Measurements from ENCODE around the gene TMEM263. TPM values are rescaled to one million over a fixed set of nuclear protein-coding genes. Genes with fewer than 3 reads are reported as not detected.

Gene TMEM263
- total and polyA plus RNA-seq, 9 of the 15 experiments (the other 6 are each of a cell fraction or from before 2014, with no cell fraction given), result 12.6 to 36.7 (median 24.4) TPM

- TF ChIP-seq FOXP4 (CRISPR knock-in tag; IDR thresholded peaks at IDR 0.05; ENCODE audit: borderline replicate concordance) (no peak), NEUROD1 (IDR thresholded peaks at IDR 0.05; ENCODE audit: borderline replicate concordance, low read depth, low read length, partially characterized antibody) (no peak), NFE2 (IDR thresholded peaks at IDR 0.05; ENCODE audit: low read depth) (no peak), ZBTB1 (CRISPR knock-in tag; IDR thresholded peaks at IDR 0.05; ENCODE audit: borderline replicate concordance, low read depth) (peak; percentile 63; the same call in 1 of the 2 replicates), ETV6 (IDR thresholded peaks at IDR 0.05; ENCODE audit: borderline replicate concordance in 1 of 2, low read depth in 2 of 2, low read length in 1 of 2) (no peak), ETV6 (CRISPR knock-in tag; IDR thresholded peaks at IDR 0.05; ENCODE audit: borderline replicate concordance) (no peak), ESRRA (IDR thresholded peaks at IDR 0.05; ENCODE audit: borderline replicate concordance, low read depth) (peak; percentile 37; the same call in 1 of the 2 replicates), CREBBP (IDR thresholded peaks at IDR 0.05; ENCODE audit: low read depth, low read length) (no peak), SETDB1 (IDR thresholded peaks at IDR 0.05; ENCODE audit: low read length) (no peak), KAT7 (CRISPR knock-in tag; IDR thresholded peaks at IDR 0.05; ENCODE audit: borderline replicate concordance) (no peak), GABPA (tag; conservative IDR thresholded peaks at IDR 0.05; ENCODE audit: low read depth) (no peak), RBM34 (IDR thresholded peaks at IDR 0.05; ENCODE audit: borderline replicate concordance, insufficient read depth, low read length) (no peak), TEAD2 (tag; IDR thresholded peaks at IDR 0.05) (no peak), ZNF696 (CRISPR knock-in tag; conservative IDR thresholded peaks at IDR 0.05) (no peak), DDX20 (tag; IDR thresholded peaks at IDR 0.05; ENCODE audit: low read depth) (no peak), HMGN3 (IDR thresholded peaks at IDR 0.05; ENCODE audit: borderline replicate concordance, extremely low read depth, insufficient read length, low read depth, low read length) (peak; percentile 66), ASH1L (IDR thresholded peaks at IDR 0.05; ENCODE audit: borderline replicate concordance, low read depth, partially characterized antibody) (no peak)
- TF ChIP-seq, protein P1, sequence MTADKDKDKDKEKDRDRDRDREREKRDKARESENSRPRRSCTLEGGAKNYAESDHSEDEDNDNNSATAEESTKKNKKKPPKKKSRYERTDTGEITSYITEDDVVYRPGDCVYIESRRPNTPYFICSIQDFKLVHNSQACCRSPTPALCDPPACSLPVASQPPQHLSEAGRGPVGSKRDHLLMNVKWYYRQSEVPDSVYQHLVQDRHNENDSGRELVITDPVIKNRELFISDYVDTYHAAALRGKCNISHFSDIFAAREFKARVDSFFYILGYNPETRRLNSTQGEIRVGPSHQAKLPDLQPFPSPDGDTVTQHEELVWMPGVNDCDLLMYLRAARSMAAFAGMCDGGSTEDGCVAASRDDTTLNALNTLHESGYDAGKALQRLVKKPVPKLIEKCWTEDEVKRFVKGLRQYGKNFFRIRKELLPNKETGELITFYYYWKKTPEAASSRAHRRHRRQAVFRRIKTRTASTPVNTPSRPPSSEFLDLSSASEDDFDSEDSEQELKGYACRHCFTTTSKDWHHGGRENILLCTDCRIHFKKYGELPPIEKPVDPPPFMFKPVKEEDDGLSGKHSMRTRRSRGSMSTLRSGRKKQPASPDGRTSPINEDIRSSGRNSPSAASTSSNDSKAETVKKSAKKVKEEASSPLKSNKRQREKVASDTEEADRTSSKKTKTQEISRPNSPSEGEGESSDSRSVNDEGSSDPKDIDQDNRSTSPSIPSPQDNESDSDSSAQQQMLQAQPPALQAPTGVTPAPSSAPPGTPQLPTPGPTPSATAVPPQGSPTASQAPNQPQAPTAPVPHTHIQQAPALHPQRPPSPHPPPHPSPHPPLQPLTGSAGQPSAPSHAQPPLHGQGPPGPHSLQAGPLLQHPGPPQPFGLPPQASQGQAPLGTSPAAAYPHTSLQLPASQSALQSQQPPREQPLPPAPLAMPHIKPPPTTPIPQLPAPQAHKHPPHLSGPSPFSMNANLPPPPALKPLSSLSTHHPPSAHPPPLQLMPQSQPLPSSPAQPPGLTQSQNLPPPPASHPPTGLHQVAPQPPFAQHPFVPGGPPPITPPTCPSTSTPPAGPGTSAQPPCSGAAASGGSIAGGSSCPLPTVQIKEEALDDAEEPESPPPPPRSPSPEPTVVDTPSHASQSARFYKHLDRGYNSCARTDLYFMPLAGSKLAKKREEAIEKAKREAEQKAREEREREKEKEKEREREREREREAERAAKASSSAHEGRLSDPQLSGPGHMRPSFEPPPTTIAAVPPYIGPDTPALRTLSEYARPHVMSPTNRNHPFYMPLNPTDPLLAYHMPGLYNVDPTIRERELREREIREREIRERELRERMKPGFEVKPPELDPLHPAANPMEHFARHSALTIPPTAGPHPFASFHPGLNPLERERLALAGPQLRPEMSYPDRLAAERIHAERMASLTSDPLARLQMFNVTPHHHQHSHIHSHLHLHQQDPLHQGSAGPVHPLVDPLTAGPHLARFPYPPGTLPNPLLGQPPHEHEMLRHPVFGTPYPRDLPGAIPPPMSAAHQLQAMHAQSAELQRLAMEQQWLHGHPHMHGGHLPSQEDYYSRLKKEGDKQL (CRISPR knock-in tag; IDR thresholded peaks at IDR 0.05; ENCODE audit: borderline replicate concordance), result no peak
- TF ChIP-seq, protein P2, sequence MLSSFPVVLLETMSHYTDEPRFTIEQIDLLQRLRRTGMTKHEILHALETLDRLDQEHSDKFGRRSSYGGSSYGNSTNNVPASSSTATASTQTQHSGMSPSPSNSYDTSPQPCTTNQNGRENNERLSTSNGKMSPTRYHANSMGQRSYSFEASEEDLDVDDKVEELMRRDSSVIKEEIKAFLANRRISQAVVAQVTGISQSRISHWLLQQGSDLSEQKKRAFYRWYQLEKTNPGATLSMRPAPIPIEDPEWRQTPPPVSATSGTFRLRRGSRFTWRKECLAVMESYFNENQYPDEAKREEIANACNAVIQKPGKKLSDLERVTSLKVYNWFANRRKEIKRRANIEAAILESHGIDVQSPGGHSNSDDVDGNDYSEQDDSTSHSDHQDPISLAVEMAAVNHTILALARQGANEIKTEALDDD (IDR thresholded peaks at IDR 0.05), result no peak
Observed at GRCh38 chr12:106986625-106987389, 31.1 kb downstream of the TMEM263 start, which contains the start of gene MTERF2 (continued).
